ENCODE measurements around the gene SHLD1.

The SHLD1 gene

GRCh38 chr20:5910186-5910585, 160.0 kb downstream of the SHLD1 start:
- DNase-seq = no peak

DNA sequence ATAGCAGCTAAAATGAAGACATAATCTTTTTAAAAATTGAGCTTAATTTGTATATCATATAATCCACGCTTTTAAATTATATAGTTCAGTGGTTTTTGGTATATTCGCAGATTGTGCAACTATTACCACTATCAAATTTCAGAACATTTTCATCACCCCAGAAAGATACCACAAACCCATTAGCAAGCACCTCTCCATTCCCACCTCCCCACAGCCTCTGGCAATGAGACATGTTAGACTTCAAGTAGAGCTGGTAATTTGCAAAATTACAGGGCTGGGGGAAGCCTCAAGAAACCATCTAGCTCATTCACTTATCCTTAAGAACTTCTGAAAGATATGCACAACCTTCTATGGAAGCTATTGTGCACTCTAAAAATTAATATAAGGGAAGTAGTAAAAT, 163.0 kb downstream of the SHLD1 start:
- no peak for DNase-seq

Data from stimulated activated CD4-positive, alpha-beta T cell treated with anti-CD3 and anti-CD28 coated beads, Interleukin-2, amount 100 ng/mL, for 24 hours (primary cell).